ENCODE measurements around the gene FN1. TPM values are rescaled to one million over a fixed set of nuclear protein-coding genes. Genes with fewer than 3 reads are reported as not detected.

Gene FN1
- total RNA-seq, 3 donors from 2014 or later (not counting 1 experiment from before 2014, with no cell fraction given), result 0.30 TPM; not detected in 2

GRCh38 chr2:215358312-215358845 lies 77.5 kb downstream of the FN1 start:
- no peak overlapping the region for H3K4me3 Mint-ChIP-seq

GRCh38 chr2:215357660-215358059 lies 78.2 kb downstream of the FN1 start:
- Mint-ChIP-seq H3K27me3 (ENCODE audit: low read depth in 2 of 2) (no peaks in the 10 kb centered on the region), H3K9me3 (no peaks in the 10 kb centered on the region), H3K4me3 (no peak overlapping the region), H3K27ac (no peak overlapping the region), H3K4me1 (no peaks in the 10 kb centered on the region), H3K36me3 (no peaks in the 10 kb centered on the region)
- H3K36me3 ChIP-seq (ENCODE audit: control insufficient read depth, insufficient read depth, low read length), result no peaks in the 10 kb centered on the region
- H3K4me1 ChIP-seq (ENCODE audit: control insufficient read depth, insufficient read depth, low read length), result no peaks in the 10 kb centered on the region
- DNase-seq, result no peak
- intact Hi-C loops (cut with micrococcal nuclease), result no loop called here
- no peak overlapping the region for H3K27ac ChIP-seq (ENCODE audit: low read length)
- 100% methylated on average over 2 of the region's 3 CpGs for WGBS (ENCODE audit: insufficient coverage)
- no peak for TF ChIP-seq CTCF (IDR thresholded peaks at IDR 0.05)
- ATAC-seq, result no peak
- H3K27me3 ChIP-seq (ENCODE audit: control insufficient read depth, insufficient read depth, low read length), result no peaks in the 10 kb centered on the region
- H3K4me3 ChIP-seq (ENCODE audit: low read length), result no peak overlapping the region
- no peaks in the 10 kb centered on the region for H3K9me3 ChIP-seq (ENCODE audit: control insufficient read depth, insufficient read depth, low read length)

More at GRCh38 chr2:215358312-215358845, 77.5 kb downstream of the FN1 start:
- Histone ChIP-seq H3K9me3 (ENCODE audit: control insufficient read depth, insufficient read depth, low read length) (no peaks in the 10 kb centered on the region), H3K27me3 (ENCODE audit: control insufficient read depth, insufficient read depth, low read length) (no peaks in the 10 kb centered on the region), H3K4me1 (ENCODE audit: control insufficient read depth, insufficient read depth, low read length) (no peaks in the 10 kb centered on the region), H3K4me3 (ENCODE audit: low read length) (no peak overlapping the region), H3K36me3 (ENCODE audit: control insufficient read depth, insufficient read depth, low read length) (no peaks in the 10 kb centered on the region), H3K27ac (ENCODE audit: low read length) (no peak overlapping the region)
- no peak for TF ChIP-seq CTCF (IDR thresholded peaks at IDR 0.05)
- Mint-ChIP-seq H3K27me3 (ENCODE audit: low read depth in 2 of 2) (no peaks in the 10 kb centered on the region), H3K9me3 (no peaks in the 10 kb centered on the region), H3K27ac (no peak overlapping the region), H3K4me1 (no peaks in the 10 kb centered on the region), H3K36me3 (no peaks in the 10 kb centered on the region)
- 100% methylated on average over 3 of the region's 4 CpGs for WGBS (ENCODE audit: insufficient coverage)
- ATAC-seq, result no peak
- intact Hi-C loops (cut with micrococcal nuclease), result no loop called here
- DNase-seq, result no peak

GRCh38 chr2:215356948-215357461 lies 78.9 kb downstream of the FN1 start:
- Mint-ChIP-seq H3K36me3 (no peaks in the 10 kb centered on the region), H3K27me3 (ENCODE audit: low read depth in 2 of 2) (no peaks in the 10 kb centered on the region), H3K27ac (no peak overlapping the region), H3K9me3 (no peaks in the 10 kb centered on the region), H3K4me1 (no peaks in the 10 kb centered on the region), H3K4me3 (no peak overlapping the region)
- ATAC-seq (no peak), DNase-seq (no peak)
- no peak overlapping the region for H3K4me3 ChIP-seq (ENCODE audit: low read length)
- no peaks in the 10 kb centered on the region for H3K9me3 ChIP-seq (ENCODE audit: control insufficient read depth, insufficient read depth, low read length)
- no peak overlapping the region for H3K27ac ChIP-seq (ENCODE audit: low read length)
- intact Hi-C loops (cut with micrococcal nuclease), result no loop called here
- TF ChIP-seq CTCF (IDR thresholded peaks at IDR 0.05), result no peak
- no peaks in the 10 kb centered on the region for H3K36me3 ChIP-seq (ENCODE audit: control insufficient read depth, insufficient read depth, low read length)
- WGBS (ENCODE audit: insufficient coverage), result 97% methylated on average over 9 of the region's 9 CpGs
- no peaks in the 10 kb centered on the region for H3K4me1 ChIP-seq (ENCODE audit: control insufficient read depth, insufficient read depth, low read length)
- H3K27me3 ChIP-seq (ENCODE audit: control insufficient read depth, insufficient read depth, low read length), result no peaks in the 10 kb centered on the region
